Kidney epithelial cell (primary cell): ENCODE data around the gene ADRA2B. TPM values are rescaled to one million over a fixed set of nuclear protein-coding genes. Genes with fewer than 3 reads are reported as not detected.

Source experiments
- DNase-seq: peaks from one replicate; pipeline ENCODE4 v3.0.0-alpha.2; 2010; ENCODE audit warnings: low read depth
- H3K27me3 ChIP-seq: 2 replicates; pipeline ENCODE4 v1.6.0; 2011; ENCODE audit warnings: low read length; ENCODE audit not compliant: control insufficient read depth, insufficient read depth
- H3K36me3 ChIP-seq: 2 replicates; pipeline ENCODE4 v1.5.1; 2011; ENCODE audit warnings: low read length; ENCODE audit not compliant: control insufficient read depth, insufficient read depth
- H3K4me3 ChIP-seq: 2 replicates; pipeline ENCODE4 v1.5.1; 2011; ENCODE audit warnings: low read depth, mild to moderate bottlenecking, control low read depth, low read length
- CTCF ChIP-seq: IDR thresholded peaks from 2 replicates; pipeline ENCODE4 v1.5.1; 2011; ENCODE audit warnings: mild to moderate bottlenecking, moderate library complexity, low read length, control low read depth, inconsistent platforms; ENCODE audit not compliant: insufficient read depth, poor library complexity, severe bottlenecking
- total RNA-seq: library from RNA; depleted of rRNA; stranded (reverse); fragments of >200 nt; gene quantifications from 2 replicates; pipeline ENCODE4 v1.2.3, GENCODE V29; 2015

ADRA2B gene
- total RNA-seq, 1 donor from 2014 or later = 0.13 TPM

- Histone ChIP-seq H3K36me3 (no peaks in the 10 kb centered on the region), H3K27me3 (peaks cover 26% of the 10 kb centered on the region), H3K4me3 (no peak overlapping the region)
- no peak for TF ChIP-seq CTCF
- no peak for DNase-seq
These were observed 38.4 kb upstream of the ADRA2B start for GRCh38 chr2:96154506-96155380.

GRCh38 chr2:96153991-96154431 lies 37.6 kb upstream of the ADRA2B start:
- TF ChIP-seq CTCF = no peak
- no peak for DNase-seq
- Histone ChIP-seq H3K27me3 (peaks cover 23% of the 10 kb centered on the region), H3K4me3 (no peak overlapping the region), H3K36me3 (no peaks in the 10 kb centered on the region)

GRCh38 chr2:96153291-96153713 lies 36.9 kb upstream of the ADRA2B start:
- Histone ChIP-seq H3K36me3 (no peaks in the 10 kb centered on the region), H3K27me3 (peaks cover 19% of the 10 kb centered on the region), H3K4me3 (no peak overlapping the region)
- no peak for DNase-seq
- TF ChIP-seq CTCF = no peak

GRCh38 chr2:96152304-96153161 lies 36.2 kb upstream of the ADRA2B start:
- Histone ChIP-seq H3K27me3 (peaks cover 16% of the 10 kb centered on the region), H3K36me3 (no peaks in the 10 kb centered on the region), H3K4me3 (no peak overlapping the region)
- TF ChIP-seq CTCF = no peak
- no peak for DNase-seq

GRCh38 chr2:96151595-96152303 lies 35.4 kb upstream of the ADRA2B start:
- TF ChIP-seq CTCF = no peak
- Histone ChIP-seq H3K36me3 (no peaks in the 10 kb centered on the region), H3K4me3 (no peak overlapping the region), H3K27me3 (peaks cover 11% of the 10 kb centered on the region)
- DNase-seq = no peak
